ACC112 (cell line): Measurements from ENCODE around the gene SLC25A6.
"Not testable (repeated sequence)": the region's sequence is repeated elsewhere in the genome, so short reads cannot be mapped to it uniquely, and the experiment has no call there.

Experiments
- H2AFZ ChIP-seq: fragments of 200-600 bp; sonication (generic); one replicate; pipeline ENCODE4 v1.6.0; 2017; ENCODE audit warnings: antibody characterized with exemption, low read length; ENCODE audit not compliant: unreplicated experiment
- H3K27ac ChIP-seq: fragments of 200-600 bp; sonication (generic); 2 replicates; pipeline ENCODE4 v1.5.1; 2014; ENCODE audit warnings: low read depth, mild to moderate bottlenecking, antibody characterized with exemption, low read length, moderate library complexity
- H3K27me3 ChIP-seq: fragments of 200-600 bp; sonication (generic); 2 replicates; pipeline ENCODE4 v1.6.1; 2014; ENCODE audit warnings: mild to moderate bottlenecking, antibody characterized with exemption, low read length, moderate library complexity, mixed read lengths; ENCODE audit not compliant: insufficient read depth
- H3K36me3 ChIP-seq: fragments of 200-600 bp; sonication (generic); 2 replicates; pipeline ENCODE4 v1.6.1; 2016; ENCODE audit warnings: mild to moderate bottlenecking, antibody characterized with exemption, low read length, moderate library complexity, mixed read lengths; ENCODE audit not compliant: insufficient read depth
- H3K4me1 ChIP-seq: fragments of 200-600 bp; sonication (generic); one replicate; pipeline ENCODE4 v1.6.1; 2016; ENCODE audit warnings: low read length, mixed read lengths; ENCODE audit not compliant: insufficient read depth, unreplicated experiment, control insufficient read depth
- H3K4me3 ChIP-seq: fragments of 200-600 bp; sonication (generic); 2 replicates; pipeline ENCODE4 v1.5.1; 2014; ENCODE audit warnings: mild to moderate bottlenecking, low read depth, low read length
- H3K79me2 ChIP-seq: fragments of 200-600 bp; sonication (generic); one replicate; pipeline ENCODE4 v1.6.0; 2016; ENCODE audit warnings: low read length; ENCODE audit not compliant: control insufficient read depth, unreplicated experiment, insufficient read depth

The SLC25A6 gene

GRCh38 chrX:1412551-1413161 is 20.7 kb upstream of the SLC25A6 start:
- no peaks in the 10 kb centered on the region for H3K4me1 ChIP-seq
- no peak overlapping the region for H3K4me3 ChIP-seq
- no peak overlapping the region for H3K27ac ChIP-seq
- H2AFZ ChIP-seq: no peak overlapping the region
- no peaks in the 10 kb centered on the region for H3K27me3 ChIP-seq
- peaks cover 24% of the 10 kb centered on the region; the same call in 1 of the 2 replicates for H3K36me3 ChIP-seq
- no peaks in the 10 kb centered on the region for H3K79me2 ChIP-seq

GRCh38 chrX:1411326-1411725 is 19.4 kb upstream of the SLC25A6 start:
- H3K4me3 ChIP-seq: no peak overlapping the region
- no peaks in the 10 kb centered on the region for H3K27me3 ChIP-seq
- H3K27ac ChIP-seq: no peak overlapping the region
- no peaks in the 10 kb centered on the region for H3K4me1 ChIP-seq
- H2AFZ ChIP-seq: no peak overlapping the region
- H3K36me3 ChIP-seq: peaks cover 23% of the 10 kb centered on the region
- H3K79me2 ChIP-seq: no peaks in the 10 kb centered on the region

- H3K4me1 ChIP-seq: no peaks in the 10 kb centered on the region
- no peak overlapping the region for H2AFZ ChIP-seq
- no peaks in the 10 kb centered on the region for H3K27me3 ChIP-seq
- H3K4me3 ChIP-seq: no peak overlapping the region
- H3K36me3 ChIP-seq: peaks cover 52% of the 10 kb centered on the region
- H3K79me2 ChIP-seq: peaks cover 4% of the 10 kb centered on the region
- no peak overlapping the region for H3K27ac ChIP-seq
Observed at GRCh38 chrX:1407035-1407434, 15.1 kb upstream of the SLC25A6 start.

- H3K4me1 ChIP-seq, H3K79me2 ChIP-seq, H3K27ac ChIP-seq, H2AFZ ChIP-seq, H3K27me3 ChIP-seq, H3K4me3 ChIP-seq: not testable (repeated sequence)
- peaks cover 60% of the 10 kb centered on the region for H3K36me3 ChIP-seq
Observed at GRCh38 chrX:1405769-1406168, 13.9 kb upstream of the SLC25A6 start.

- H3K4me1 ChIP-seq, H3K4me3 ChIP-seq: not testable (repeated sequence)
- peaks cover 78% of the 10 kb centered on the region for H3K36me3 ChIP-seq
Observed at GRCh38 chrX:1403867-1404266, 12.0 kb upstream of the SLC25A6 start.

GRCh38 chrX:1403228-1403627 is 11.3 kb upstream of the SLC25A6 start:
- Histone ChIP-seq H3K27me3 (no peaks in the 10 kb centered on the region), H2AFZ (no peak overlapping the region), H3K4me1 (no peaks in the 10 kb centered on the region), H3K79me2 (peaks cover 4% of the 10 kb centered on the region), H3K36me3 (peaks cover 79% of the 10 kb centered on the region), H3K4me3 (no peak overlapping the region), H3K27ac (no peak overlapping the region)

More at GRCh38 chrX:1403867-1404266, 12.0 kb upstream of the SLC25A6 start:
- not testable (repeated sequence) for H3K27me3 ChIP-seq, H2AFZ ChIP-seq, H3K79me2 ChIP-seq, H3K27ac ChIP-seq

- Histone ChIP-seq H3K27ac (no peak overlapping the region), H3K4me3 (no peak overlapping the region), H3K79me2 (peaks cover 4% of the 10 kb centered on the region), H3K27me3 (no peaks in the 10 kb centered on the region), H2AFZ (no peak overlapping the region), H3K36me3 (peaks cover 77% of the 10 kb centered on the region), H3K4me1 (no peaks in the 10 kb centered on the region)
Observed at GRCh38 chrX:1401611-1402430, 9.9 kb upstream of the SLC25A6 start.

- Histone ChIP-seq H3K27ac (no peak overlapping the region), H3K4me1 (no peaks in the 10 kb centered on the region), H3K4me3 (no peak overlapping the region), H3K79me2 (peaks cover 6% of the 10 kb centered on the region), H2AFZ (no peak overlapping the region), H3K27me3 (no peaks in the 10 kb centered on the region), H3K36me3 (peaks cover 69% of the 10 kb centered on the region)
Observed at GRCh38 chrX:1400742-1401471, 9.0 kb upstream of the SLC25A6 start.

GRCh38 chrX:1400049-1400448 is 8.1 kb upstream of the SLC25A6 start:
- H3K4me1 ChIP-seq: peaks cover 7% of the 10 kb centered on the region
- H3K4me3 ChIP-seq: no peak overlapping the region
- peaks cover 69% of the 10 kb centered on the region for H3K36me3 ChIP-seq
- no peak overlapping the region for H2AFZ ChIP-seq
- H3K27ac ChIP-seq: no peak overlapping the region
- H3K79me2 ChIP-seq: peaks cover 15% of the 10 kb centered on the region
- no peaks in the 10 kb centered on the region for H3K27me3 ChIP-seq

GRCh38 chrX:1398431-1399340 is 6.8 kb upstream of the SLC25A6 start:
- Histone ChIP-seq H2AFZ (no peak overlapping the region), H3K27ac (no peak overlapping the region), H3K4me3 (no peak overlapping the region), H3K36me3 (peaks cover 56% of the 10 kb centered on the region), H3K27me3 (no peaks in the 10 kb centered on the region), H3K79me2 (peaks cover 25% of the 10 kb centered on the region), H3K4me1 (peaks cover 20% of the 10 kb centered on the region)
